Measurements from ENCODE around the gene SETD1B. TPM values are rescaled to one million over a fixed set of nuclear protein-coding genes. Genes with fewer than 3 reads are reported as not detected.
"Not testable (repeated sequence)": the region's sequence is repeated elsewhere in the genome, so short reads cannot be mapped to it uniquely, and the experiment has no call there.

SETD1B gene
- total RNA-seq, 4 donors from 2014 or later, result 9.4 to 27.1 (median 19.9) TPM

- Histone ChIP-seq H3K4me3 (no peak overlapping the region), H3K9me3 (no peaks in the 10 kb centered on the region), H3K27me3 (no peaks in the 10 kb centered on the region), H3K36me3 (no peaks in the 10 kb centered on the region), H3K27ac (replicated peaks in 1 of 4) (no peak overlapping the region), H3K4me1 (no peaks in the 10 kb centered on the region)
- no peak for DNase-seq (ENCODE audit: extremely low spot score)
- no peak for TF ChIP-seq POLR2A (IDR thresholded peaks at IDR 0.05; ENCODE audit: low read depth)
- TF ChIP-seq CTCF (IDR thresholded peaks at IDR 0.05), result no peak
- TF ChIP-seq EP300 (IDR thresholded peaks at IDR 0.05), result no peak
- intact Hi-C loops (cut with DNase I), result no loop called here
- 87% methylated on average over 1 of the region's 1 CpG for WGBS
Observed at GRCh38 chr12:121845701-121846100, 41.9 kb downstream of the SETD1B start.

- no peak overlapping the region for H3K27ac ChIP-seq (replicated peaks in 1 of 4)
- no peak for DNase-seq (ENCODE audit: extremely low spot score)
- H3K4me1 ChIP-seq, result no peaks in the 10 kb centered on the region
- intact Hi-C loops (cut with DNase I), result no loop called here
- no peaks in the 10 kb centered on the region for H3K36me3 ChIP-seq
- TF ChIP-seq POLR2AphosphoS5 (IDR thresholded peaks at IDR 0.05) (no peak), EP300 (IDR thresholded peaks at IDR 0.05) (no peak), CTCF (IDR thresholded peaks at IDR 0.05) (no peak), POLR2A (IDR thresholded peaks at IDR 0.05; ENCODE audit: low read depth) (no peak)
- WGBS, result 92% methylated on average over 6 of the region's 6 CpGs
- H3K4me3 ChIP-seq, result no peak overlapping the region
- no peaks in the 10 kb centered on the region for H3K9me3 ChIP-seq
- no peaks in the 10 kb centered on the region for H3K27me3 ChIP-seq
Observed at GRCh38 chr12:121849211-121849610, 45.4 kb downstream of the SETD1B start.

- Histone ChIP-seq H3K9me3 (no peaks in the 10 kb centered on the region), H3K27me3 (no peaks in the 10 kb centered on the region), H3K27ac (replicated peaks in 1 of 4) (no peak overlapping the region), H3K4me3 (no peak overlapping the region), H3K4me1 (no peaks in the 10 kb centered on the region), H3K36me3 (no peaks in the 10 kb centered on the region)
- no peak for TF ChIP-seq POLR2A (IDR thresholded peaks at IDR 0.05; ENCODE audit: low read depth)
- TF ChIP-seq CTCF (IDR thresholded peaks at IDR 0.05), result no peak
- no peak for DNase-seq (ENCODE audit: extremely low spot score)
- WGBS, result 86% methylated on average over 13 of the region's 13 CpGs
- intact Hi-C loops (cut with DNase I), result no loop called here
Observed at GRCh38 chr12:121849665-121850064, 45.9 kb downstream of the SETD1B start.

GRCh38 chr12:121852392-121852791 lies 48.6 kb downstream of the SETD1B start:
- DNase-seq (ENCODE audit: extremely low spot score); H3K36me3 ChIP-seq; H3K4me3 ChIP-seq; H3K27me3 ChIP-seq; H3K4me1 ChIP-seq; H3K27ac ChIP-seq (replicated peaks in 1 of 4); intact Hi-C loops (cut with DNase I); H3K9me3 ChIP-seq: not testable (repeated sequence)
- WGBS, result 59% methylated on average over 3 of the region's 3 CpGs

- intact Hi-C loops (cut with DNase I), result no loop called here
Observed at GRCh38 chr12:121857322-121858246, 53.8 kb downstream of the SETD1B start.

More at GRCh38 chr12:121857322-121858246, 53.8 kb downstream of the SETD1B start:
- H3K4me1 ChIP-seq, result peaks cover 15 to 31% (median 25%) of the 10 kb centered on the region in 4 donors
- no peaks in the 10 kb centered on the region for H3K27me3 ChIP-seq
- no peaks in the 10 kb centered on the region for H3K9me3 ChIP-seq
- WGBS, result 82% methylated on average over 8 of the region's 11 CpGs
- TF ChIP-seq EP300 (IDR thresholded peaks at IDR 0.05), result no peak
- TF ChIP-seq CTCF (IDR thresholded peaks at IDR 0.05), result no peak
- TF ChIP-seq POLR2A (IDR thresholded peaks at IDR 0.05; ENCODE audit: low read depth), result no peak
- TF ChIP-seq POLR2AphosphoS5 (IDR thresholded peaks at IDR 0.05), result no peak
- no peak for DNase-seq (ENCODE audit: extremely low spot score)
- H3K36me3 ChIP-seq, result no peaks in the 10 kb centered on the region
- H3K4me3 ChIP-seq, result no peak overlapping the region
- H3K27ac ChIP-seq (replicated peaks in 1 of 4), result peak overlapping the region in 3 of 4 donors; percentile 78 to 86 (median 80)
